GM18502 (cell line): ENCODE measurements around the gene RCSD1.

Experiments
- ATAC-seq: cut with Tn5 transposase; IDR thresholded peaks from one replicate; pipeline ENCODE4 v1.9.1; 2021; ENCODE audit warnings: mild to moderate bottlenecking; ENCODE audit not compliant: unreplicated experiment, poor library complexity

The RCSD1 gene

DNA sequence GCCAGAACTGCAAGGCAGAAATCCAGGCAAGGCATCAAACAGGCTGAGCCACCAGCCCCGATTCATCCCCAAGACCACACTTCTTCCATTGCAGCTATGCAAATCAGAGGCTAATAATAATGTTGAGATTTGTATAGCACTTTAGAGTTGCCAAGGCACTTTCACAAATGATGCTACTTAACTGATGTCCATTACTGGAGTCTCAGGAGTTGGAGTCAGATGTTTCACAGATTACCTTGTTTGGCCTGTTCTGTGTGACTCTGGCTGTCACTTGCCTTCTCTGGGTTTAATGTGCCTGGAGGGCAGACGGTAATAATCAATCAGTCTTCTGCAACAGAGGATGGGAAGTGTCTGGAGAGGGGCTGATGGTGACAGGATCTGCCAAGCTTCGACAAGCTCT is 51.0 kb downstream of the RCSD1 start:
- peak; percentile 27 for ATAC-seq

DNA sequence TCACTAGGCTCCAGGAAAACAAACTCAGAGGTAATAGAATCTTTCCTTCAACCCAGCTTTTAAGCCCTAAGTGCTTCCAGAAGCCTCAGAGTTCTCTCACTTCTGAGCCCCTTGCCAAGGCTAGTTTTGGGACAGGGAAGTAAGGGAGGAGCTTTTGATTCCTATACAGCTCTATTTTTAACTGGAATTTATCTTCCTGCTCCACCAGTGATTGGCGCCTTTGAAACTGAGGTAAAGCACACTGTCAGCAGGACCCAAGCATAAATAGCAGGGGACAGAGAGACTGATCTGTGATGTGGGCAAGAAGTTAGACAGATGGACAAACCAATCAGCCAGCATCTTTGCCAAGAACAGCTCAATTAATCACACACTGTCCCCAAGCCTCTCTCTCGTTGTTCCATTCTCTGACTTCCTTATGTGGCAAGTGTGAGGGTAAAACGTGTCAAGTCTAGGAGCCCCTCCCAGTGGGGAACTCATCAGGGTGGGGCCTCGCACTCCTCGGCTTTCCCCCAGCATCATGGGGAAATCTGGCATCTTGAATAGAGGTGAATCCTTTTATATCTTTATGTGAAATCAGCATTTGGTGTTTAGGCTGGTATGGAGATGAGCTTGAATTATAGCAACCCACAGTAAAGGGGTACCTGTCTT is 51.5 kb downstream of the RCSD1 start:
- ATAC-seq, result no peak

DNA sequence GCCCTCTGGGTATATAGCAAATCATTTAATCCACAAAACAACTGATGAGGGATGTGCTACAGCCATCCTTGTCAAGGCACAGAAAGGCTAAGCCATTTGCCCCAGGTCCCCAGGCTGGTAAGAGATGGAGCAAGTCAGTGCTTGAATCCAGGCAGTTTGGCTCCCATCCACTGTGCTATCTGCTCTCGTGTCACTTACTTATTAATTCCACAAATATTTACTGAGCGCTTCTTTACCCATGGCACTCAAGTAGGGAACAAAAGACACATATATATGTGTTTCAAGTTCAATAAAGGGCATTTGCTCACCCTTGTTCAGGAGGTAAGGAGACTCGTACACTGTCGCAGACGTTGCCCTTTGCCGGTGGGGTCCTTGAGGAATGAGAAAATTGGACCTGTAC is 53.2 kb downstream of the RCSD1 start:
- ATAC-seq, result no peak

DNA sequence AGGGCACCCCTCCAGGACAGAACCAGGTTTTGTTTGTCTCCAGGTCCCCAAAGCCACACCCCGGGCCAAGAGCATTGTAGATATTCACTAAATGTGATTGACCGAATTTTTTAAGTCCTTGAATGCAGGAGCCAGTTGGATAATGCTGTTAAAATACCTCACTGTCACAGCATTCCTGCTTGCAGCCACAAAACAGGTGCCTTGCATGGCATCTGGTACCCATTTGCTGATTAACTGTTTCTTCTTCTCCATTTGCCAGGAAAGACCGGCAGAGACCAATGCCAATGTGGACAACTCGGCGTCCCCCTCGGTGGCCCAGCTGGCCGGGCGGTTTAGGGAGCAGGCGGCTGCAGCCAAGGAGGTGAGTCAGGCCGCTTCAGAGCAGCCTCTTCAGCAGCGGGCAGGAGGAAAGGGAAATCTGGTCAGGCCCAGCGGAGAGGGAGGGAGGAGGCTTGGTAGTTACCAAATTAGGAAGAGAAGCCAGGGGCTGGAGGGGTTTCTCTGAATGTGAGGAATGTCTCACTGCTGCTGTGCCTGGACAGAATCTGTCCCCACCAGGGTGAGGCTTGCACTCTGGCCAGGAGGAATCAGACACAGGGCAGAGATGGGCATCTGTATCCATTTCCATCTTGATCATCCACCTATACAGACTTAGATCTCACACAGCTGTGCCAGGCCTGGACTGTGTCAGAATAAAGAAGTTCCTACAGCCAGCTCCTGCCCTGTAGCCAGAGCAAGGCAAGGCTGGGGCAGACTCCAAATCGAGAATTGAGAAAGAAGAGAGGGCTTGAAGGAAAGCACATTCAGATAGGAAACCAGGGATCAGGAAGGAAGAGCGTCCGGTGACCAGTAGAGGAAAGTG is 53.8 kb downstream of the RCSD1 start:
- ATAC-seq, result no peak

DNA sequence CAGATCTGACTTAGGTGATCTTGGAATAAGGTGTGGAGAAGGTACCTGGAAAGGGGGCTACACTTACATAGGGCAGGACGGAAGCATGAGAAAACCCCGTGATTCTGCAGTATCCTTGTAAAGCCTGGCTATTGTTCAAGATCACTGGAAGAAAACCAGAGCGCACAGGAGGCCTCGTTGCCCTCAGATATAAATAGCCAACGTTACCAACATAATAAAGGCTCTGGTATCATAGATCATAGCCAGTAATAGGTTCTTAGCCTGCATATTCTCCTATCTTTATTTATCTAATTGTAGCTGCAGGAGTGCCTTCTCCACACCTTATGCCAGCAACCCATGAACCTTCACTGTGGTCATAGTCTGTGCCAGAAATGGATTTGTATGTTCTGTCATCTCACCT is 55.8 kb downstream of the RCSD1 start:
- no peak for ATAC-seq

DNA sequence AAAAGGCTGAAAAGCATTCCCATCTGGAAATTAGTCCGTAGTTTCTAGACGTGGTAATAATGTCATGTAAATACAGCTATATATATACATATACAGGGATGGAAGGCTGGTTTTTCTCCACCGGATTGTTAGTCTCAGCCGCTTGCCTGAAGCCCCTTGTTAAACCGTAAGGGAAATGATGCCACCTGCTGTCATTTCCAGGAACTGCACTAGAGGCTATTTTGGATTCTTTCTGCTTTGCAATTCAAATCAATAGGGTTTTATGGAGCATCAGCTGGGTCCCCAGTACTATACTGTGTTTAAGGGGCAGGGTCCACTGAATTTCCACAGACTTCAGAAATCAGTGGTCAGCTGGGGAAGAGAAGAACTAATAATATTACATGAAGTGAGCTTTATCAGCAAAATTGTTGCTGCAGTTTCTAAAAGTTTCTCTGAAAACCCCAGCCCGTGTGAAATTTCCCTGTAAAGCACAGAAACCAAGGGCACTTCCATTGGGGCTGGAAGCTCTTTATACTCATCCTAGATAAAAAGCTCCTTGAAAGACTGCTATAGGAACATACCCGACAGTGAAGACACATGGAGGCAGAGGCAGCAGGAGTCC is 58.0 kb downstream of the RCSD1 start:
- peak; percentile 69 for ATAC-seq

DNA sequence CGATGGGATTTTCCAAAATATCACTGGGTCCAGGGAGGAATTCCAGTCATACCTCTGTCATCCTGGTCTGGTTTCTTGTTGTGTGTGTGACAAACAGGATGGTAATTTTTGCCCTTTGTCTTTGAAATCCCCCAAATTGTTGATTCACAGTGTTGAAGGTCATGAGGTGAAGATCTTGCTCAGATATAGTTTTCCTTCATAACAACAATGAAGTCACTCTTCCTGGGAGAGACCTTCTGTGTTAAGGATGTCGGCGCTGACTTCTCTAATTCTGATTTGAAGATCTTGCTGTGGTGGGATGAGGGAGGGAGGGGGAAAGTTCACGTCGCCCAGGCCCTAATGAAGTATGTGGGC is 59.5 kb downstream of the RCSD1 start:
- ATAC-seq, result no peak

DNA sequence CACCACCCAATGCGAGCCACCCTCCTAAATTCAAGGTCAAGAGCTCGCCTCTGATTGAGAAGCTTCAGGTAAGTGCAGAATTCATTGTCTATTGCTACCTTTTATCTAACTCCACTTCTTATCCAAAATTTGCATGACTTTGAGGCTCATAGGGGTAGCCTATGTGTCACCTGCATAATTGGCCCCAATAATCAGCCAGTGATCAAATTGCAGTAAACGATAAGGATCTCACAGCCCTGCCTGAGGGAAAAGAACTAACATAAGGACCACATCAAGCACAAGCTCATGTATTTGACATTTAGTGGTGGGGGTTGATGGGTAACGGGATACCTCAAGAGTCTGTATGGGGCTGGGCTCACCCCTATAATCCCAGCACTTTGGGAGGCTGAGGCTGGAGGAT is 60.0 kb downstream of the RCSD1 start:
- ATAC-seq, result no peak

DNA sequence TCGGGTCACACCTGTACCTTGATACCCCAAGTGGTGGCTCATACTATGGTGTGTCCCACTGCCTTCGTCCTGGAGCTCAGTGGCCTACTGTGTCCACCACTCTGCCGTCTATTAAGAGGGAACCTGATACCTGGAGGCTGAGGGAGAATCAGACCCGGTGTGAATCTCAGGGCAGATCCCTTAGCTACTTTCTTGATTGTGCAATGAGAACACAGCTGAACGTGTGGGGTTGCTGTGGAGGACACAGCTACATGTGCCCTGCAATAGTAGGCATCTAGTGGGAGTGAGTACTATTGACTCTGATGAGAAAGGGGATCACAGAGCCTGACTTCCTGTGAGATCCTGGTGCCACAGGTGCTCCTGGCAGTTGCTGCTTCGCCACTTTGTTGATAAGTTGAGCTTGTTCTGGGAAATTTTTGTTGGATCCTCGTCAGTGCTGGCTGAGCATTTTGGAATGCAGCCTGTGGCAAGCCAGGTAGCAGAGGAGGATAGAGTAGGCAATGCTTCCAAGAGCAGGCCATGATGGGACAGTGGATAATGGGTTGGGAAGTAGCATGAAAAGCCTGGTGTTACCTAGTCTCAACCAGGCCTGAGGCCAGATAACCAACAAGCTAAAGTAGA is 63.5 kb downstream of the RCSD1 start:
- no peak for ATAC-seq

DNA sequence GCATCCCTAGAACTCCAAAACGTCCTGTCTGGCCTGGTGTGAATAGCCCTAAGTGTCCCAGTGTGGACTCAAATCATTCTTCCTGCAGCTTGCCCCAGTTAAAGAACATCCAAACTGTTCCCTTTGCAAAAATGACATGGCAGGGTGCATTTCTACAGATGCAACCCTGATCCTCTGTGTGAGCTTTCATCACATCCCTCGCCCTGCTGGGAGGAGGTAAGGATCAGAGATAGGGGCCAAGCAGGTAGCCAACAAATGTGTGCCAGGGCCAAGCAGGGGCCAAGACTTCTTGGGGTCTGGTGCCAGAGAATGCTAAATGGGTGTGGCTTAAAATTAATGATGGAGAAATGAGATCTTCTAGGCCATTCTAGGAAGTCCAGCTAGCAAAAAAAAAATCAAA is 64.7 kb downstream of the RCSD1 start:
- ATAC-seq, result no peak

DNA sequence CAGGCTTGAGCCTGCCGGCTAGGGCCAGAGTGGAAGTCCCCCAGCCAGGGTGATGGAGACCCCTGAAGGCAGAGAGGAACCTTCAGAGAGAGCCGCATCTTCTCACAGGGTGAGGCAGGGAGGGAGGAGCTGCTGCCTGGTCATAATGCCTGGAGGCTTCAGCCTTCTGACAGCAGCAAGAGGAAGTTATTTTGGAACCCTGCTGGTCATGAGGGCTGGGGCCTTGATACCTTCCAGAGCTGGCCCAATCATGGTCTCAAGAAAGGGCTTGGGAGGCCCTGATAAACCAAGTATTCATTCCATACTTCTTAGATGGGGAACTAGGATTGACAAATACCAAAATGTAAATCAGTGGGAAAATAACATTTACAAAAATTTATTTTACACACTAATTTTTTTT is 65.1 kb downstream of the RCSD1 start:
- ATAC-seq, result no peak

DNA sequence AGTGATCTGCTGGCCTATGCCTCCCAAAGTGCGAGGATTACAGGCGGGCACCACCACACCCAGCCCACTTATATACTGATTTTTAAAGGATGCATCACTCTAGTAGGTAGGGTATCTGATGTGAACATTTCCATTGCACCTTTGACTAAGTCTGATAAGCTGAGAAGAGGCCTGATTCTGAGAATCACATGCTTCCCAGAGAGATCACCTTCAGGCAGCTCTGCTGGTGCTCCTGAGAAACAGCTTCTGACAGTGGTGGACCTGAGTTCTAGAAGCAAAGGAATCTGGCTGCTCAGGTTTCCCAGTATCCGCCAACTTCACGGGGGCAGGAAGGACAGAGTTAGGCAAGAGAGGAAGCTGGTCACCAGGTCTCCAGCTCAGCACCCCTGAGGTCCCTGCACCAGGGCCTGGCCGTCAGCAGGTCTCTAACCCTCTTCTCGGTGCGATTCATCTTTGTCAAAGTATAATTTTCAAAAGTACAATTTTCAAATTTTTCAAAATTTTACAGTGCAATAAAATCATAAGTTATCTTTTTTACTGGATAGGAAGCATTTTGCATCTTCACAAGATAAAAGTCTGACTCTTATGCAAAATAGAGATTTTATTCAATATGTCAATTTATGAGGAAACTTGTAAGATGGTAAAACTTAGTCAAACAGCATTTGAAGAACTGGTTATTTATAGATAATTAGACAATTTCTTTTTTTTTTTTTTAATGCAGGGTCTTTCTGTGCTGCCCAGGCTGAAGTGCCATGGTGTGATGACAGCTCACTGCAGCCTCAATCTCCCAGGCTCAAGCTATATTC is 65.9 kb downstream of the RCSD1 start:
- no peak for ATAC-seq

DNA sequence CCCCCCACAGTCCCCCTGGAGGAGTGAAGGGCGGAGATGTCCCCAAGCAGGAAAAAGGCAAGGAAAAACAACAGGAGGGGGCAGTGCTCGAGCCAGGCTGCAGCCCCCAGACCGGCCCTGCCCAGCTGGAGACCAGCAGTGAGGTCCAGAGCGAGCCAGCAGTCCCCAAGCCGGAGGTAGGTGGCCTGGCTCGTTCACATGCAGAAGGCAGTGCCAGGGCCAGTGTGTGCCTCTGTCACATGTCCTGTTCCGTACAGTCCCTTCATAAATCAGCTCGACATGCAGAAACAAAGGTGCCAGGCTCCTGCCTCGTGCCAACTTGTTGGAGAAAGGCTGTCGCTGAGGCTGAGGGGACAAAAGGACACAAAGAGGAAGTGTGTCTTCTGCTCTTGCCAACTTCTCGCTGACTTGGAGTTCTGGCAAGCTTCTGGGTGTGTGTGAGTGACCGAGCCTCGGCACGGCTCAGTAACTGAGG is 67.7 kb downstream of the RCSD1 start:
- no peak for ATAC-seq

DNA sequence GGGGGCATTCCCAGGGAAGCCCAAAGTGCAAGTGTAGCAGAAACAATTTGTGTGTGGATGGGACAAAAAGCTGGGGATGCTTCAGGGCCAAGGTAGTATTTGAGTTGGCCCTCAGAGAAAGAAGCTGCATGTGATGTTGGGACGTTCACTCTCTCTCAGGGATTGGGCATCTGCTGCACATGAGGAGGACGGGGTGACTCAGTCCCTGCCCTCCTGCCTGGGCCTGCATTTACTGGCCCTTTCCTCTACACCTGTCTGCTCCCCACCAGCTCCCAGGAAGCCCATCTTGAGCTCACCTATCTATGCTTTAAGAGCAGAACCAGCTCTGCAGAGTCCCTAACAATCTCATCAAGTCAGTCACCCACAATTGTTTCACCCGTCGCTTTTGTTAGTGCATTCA is 68.3 kb downstream of the RCSD1 start:
- ATAC-seq, result no peak

DNA sequence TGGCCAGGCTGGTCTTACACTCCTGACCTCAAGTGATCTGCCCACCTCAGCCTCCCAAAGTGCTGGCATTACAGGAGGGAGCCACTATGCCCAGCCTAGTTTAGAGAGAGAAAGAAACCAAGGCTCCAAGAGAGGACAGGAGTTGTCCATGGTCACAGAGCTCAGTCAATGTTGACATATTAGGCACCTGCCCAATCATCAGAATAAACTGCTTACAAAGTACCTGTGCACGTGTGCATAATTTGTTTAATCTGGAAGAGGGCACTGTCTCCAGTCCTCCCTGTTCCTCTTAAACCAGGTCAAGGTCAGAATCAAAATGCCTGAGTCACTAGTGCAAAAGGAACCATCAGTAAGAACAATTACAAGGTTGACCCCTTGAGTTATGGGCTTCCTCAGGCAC is 71.5 kb downstream of the RCSD1 start:
- ATAC-seq, result no peak

DNA sequence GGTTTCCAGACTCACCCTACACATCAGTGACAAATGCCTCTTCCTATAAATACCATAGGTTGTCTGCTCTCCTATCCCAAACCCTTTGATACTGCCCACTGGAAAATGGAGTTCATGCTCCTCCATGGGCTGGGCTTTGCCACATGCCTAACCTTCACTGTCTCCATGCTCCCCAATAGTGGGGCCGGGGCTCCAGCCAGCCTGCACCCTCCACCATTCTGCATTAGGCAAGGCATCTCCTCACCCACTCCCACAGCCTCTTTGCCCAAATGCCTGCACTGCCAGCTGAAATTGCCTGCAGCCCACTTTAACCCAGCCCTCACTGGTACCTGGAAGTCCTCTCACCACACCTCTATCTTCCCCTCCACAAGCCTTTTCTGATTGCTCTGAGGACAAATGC is 73.5 kb downstream of the RCSD1 start:
- no peak for ATAC-seq

DNA sequence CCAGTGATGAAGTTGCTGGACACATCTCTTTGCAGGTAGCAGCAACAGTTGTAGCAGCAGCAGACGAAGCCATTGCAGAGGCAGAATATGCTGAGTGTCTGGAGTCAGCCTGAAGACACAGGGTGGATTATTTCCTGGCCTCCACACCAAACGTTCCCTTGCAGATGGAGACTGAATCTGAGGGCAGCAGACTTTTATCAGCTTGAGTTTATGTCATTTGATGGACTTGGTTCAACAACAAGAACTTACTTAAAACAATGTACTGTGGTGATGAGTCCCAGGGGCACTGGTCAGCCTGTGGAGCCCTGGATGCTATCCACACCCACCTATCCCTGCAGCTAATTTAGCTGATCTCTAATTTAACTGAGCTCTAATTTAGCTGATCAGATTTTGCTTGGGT is 74.7 kb downstream of the RCSD1 start:
- no peak for ATAC-seq

DNA sequence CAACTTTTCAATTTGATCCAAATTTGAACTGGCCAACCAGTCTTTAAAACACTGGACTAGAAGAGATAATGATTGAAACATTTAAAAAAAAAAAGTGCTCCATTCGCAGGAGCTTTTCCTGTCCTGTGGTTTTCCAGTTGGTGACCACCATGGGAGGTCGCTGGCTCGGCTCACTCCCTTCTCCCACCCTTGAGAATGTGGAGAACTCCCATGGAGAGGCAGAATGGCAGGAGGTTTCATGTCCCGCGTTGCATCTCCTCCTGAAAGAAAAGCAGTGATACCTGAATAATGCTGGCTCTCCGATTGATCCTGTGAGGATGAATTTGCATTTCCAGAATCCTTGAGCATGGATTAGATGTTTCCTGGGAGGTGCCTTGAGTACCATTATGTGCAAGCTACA is 75.2 kb downstream of the RCSD1 start:
- ATAC-seq, result no peak

DNA sequence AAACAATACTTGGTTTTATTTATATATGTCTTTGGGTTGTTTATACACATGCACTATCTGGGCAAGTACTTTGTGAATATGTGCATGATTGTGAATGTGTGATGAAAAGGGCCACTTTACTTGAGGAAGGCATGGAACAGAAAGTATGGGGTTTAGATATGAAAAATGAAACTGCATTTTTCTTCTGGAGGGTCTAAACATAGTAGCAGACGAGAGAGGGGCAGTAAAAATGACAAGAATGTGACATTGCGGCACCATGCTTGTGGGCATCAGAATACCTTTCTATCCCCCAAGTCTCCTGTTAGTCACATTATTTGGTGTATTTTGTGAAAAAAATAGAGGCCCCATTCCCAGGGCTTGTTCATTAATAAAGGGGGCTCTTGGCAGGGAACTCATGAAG is 76.3 kb downstream of the RCSD1 start:
- no peak for ATAC-seq
